IMR-90 (cell line): Measurements from ENCODE around the gene UTP18. TPM values are rescaled to one million over a fixed set of nuclear protein-coding genes. Genes with fewer than 3 reads are reported as not detected.

Experiments
- ATAC-seq: fragments of 200-7000 bp; cut with Tn5 transposase; 2 replicates; pipeline ENCODE4 v1.9.1; 2020; ENCODE audit warnings: low read depth, mild to moderate bottlenecking, moderate library complexity
- BruUV-seq: library from RNA; stranded (reverse); fragments of 400-500 nt; replicated peaks from 2 replicates; lab custom pipeline; 2021; lab: Mats Ljungman, UMichigan
- CTCF ChIA-PET: fragments of 300-600 bp; formaldehyde crosslinking; extraction: SDS; loops from one replicate; lab custom pipeline; 2021; ENCODE audit warnings: antibody characterized with exemption; lab: Yijun Ruan, JAX
- POLR2A ChIA-PET: fragments of 300-600 bp; sonication (Branson Sonifier 250); formaldehyde crosslinking; loops from one replicate; lab custom pipeline; 2022; ENCODE audit warnings: antibody characterized with exemption; ENCODE audit not compliant: unreplicated experiment; lab: Charles Lee
- DNase-seq: peaks from one replicate; pipeline ENCODE4 v3.0.0; 2013
- H2AFZ ChIP-seq: replicated peaks from 2 replicates; pipeline ENCODE3; 2013; ENCODE audit warnings: low read length, mild to moderate bottlenecking; ENCODE audit not compliant: poor library complexity
- H2AK5ac ChIP-seq: 2 replicates; pipeline ENCODE4 v1.6.1; 2013; ENCODE audit warnings: low read depth, low read length, inconsistent platforms
- H2AK9ac ChIP-seq: replicated peaks from 2 replicates; pipeline ENCODE3; 2013; ENCODE audit warnings: mild to moderate bottlenecking, low read depth, low read length, moderate library complexity; ENCODE audit not compliant: poor library complexity
- H2BK120ac ChIP-seq: 2 replicates; pipeline ENCODE4 v1.6.1; 2013; ENCODE audit warnings: low read depth, low read length, inconsistent platforms
- H2BK15ac ChIP-seq: 3 replicates; pipeline ENCODE4 v1.6.1; 2013; ENCODE audit warnings: low read depth, low read length, inconsistent platforms
- H2BK20ac ChIP-seq: 2 replicates; pipeline ENCODE4 v1.6.1; 2013; ENCODE audit warnings: low read depth, mild to moderate bottlenecking, inconsistent platforms, low read length, moderate library complexity
- H2BK5ac ChIP-seq: 2 replicates; pipeline ENCODE4 v1.6.1; 2013; ENCODE audit warnings: mild to moderate bottlenecking, low read depth, low read length, inconsistent platforms; ENCODE audit not compliant: poor library complexity, severe bottlenecking
- H3K14ac ChIP-seq: replicated peaks from 2 replicates; pipeline ENCODE4 v1.6.1; 2013; ENCODE audit warnings: low read depth, low read length, inconsistent platforms
- H3K18ac ChIP-seq: 2 replicates; pipeline ENCODE4 v1.6.1; 2013; ENCODE audit warnings: low read depth, low read length, control low read depth
- H3K23ac ChIP-seq: 2 replicates; pipeline ENCODE4 v1.6.1; 2013; ENCODE audit warnings: low read depth, low read length, inconsistent platforms
- H3K27ac ChIP-seq: 2 replicates; pipeline ENCODE4 v1.5.1; 2013; ENCODE audit warnings: mild to moderate bottlenecking, control low read depth, low read length; ENCODE audit not compliant: insufficient read depth
- H3K27me3 ChIP-seq: 2 replicates; pipeline ENCODE4 v1.6.1; 2013; ENCODE audit warnings: low read length; ENCODE audit not compliant: control insufficient read depth, insufficient read depth
- H3K36me3 ChIP-seq: 2 replicates; pipeline ENCODE4 v1.6.1; 2013; ENCODE audit warnings: low read length, mixed read lengths; ENCODE audit not compliant: control insufficient read depth, insufficient read depth
- H3K4ac ChIP-seq: 2 replicates; pipeline ENCODE4 v1.6.1; 2013; ENCODE audit warnings: low read depth, low read length, inconsistent platforms
- H3K4me1 ChIP-seq: 2 replicates; pipeline ENCODE4 v1.6.1; 2013; ENCODE audit warnings: low read length, mixed read lengths; ENCODE audit not compliant: control insufficient read depth, insufficient read depth
- H3K4me2 ChIP-seq: 2 replicates; pipeline ENCODE4 v1.6.1; 2013; ENCODE audit warnings: low read depth, mild to moderate bottlenecking, control low read depth, low read length, moderate library complexity
- H3K4me3 ChIP-seq: 2 replicates; pipeline ENCODE4 v1.5.1; 2013; ENCODE audit warnings: low read depth, mild to moderate bottlenecking, control low read depth, low read length, moderate library complexity; ENCODE audit not compliant: insufficient read depth
- H3K56ac ChIP-seq: 2 replicates; pipeline ENCODE4 v1.6.1; 2013; ENCODE audit warnings: low read length, inconsistent platforms; ENCODE audit not compliant: insufficient read depth; ENCODE audit errors: extremely low read depth
- H3K79me1 ChIP-seq, 2 experiments: 2 replicates each; pipeline ENCODE4 v1.6.1; 2013; ENCODE audit warnings: low read length in 2 of 2, inconsistent platforms in 1 of 2, low read depth in 1 of 2
- H3K9ac ChIP-seq: 2 replicates; pipeline ENCODE4 v1.6.1; 2013; ENCODE audit warnings: low read depth, low read length, control low read depth
- H3K9me1 ChIP-seq: 2 replicates; pipeline ENCODE4 v1.6.1; 2013; ENCODE audit warnings: low read length, inconsistent platforms; ENCODE audit not compliant: insufficient read depth
- H3K9me3 ChIP-seq: 2 replicates; pipeline ENCODE4 v1.6.1; 2013; ENCODE audit warnings: low read length; ENCODE audit not compliant: control insufficient read depth, insufficient read depth
- H4K20me1 ChIP-seq: 2 replicates; pipeline ENCODE4 v1.6.1; 2013; ENCODE audit warnings: low read length, inconsistent platforms; ENCODE audit not compliant: insufficient read depth
- H4K5ac ChIP-seq: 2 replicates; pipeline ENCODE4 v1.6.1; 2013; ENCODE audit warnings: mild to moderate bottlenecking, low read depth, low read length, control low read depth
- H4K8ac ChIP-seq, 2 experiments: 2 replicates each; pipeline ENCODE4 v1.6.1; 2013; ENCODE audit warnings: low read depth in 2 of 2, low read length in 2 of 2, control low read depth in 1 of 2, inconsistent platforms in 1 of 2
- H4K91ac ChIP-seq: 2 replicates; pipeline ENCODE4 v1.6.1; 2013; ENCODE audit warnings: low read depth, low read length, inconsistent platforms; ENCODE audit not compliant: insufficient read depth
- BHLHE40 ChIP-seq: fragments of 150-350 bp; IDR thresholded peaks from 2 replicates; pipeline ENCODE4 v1.6.1; 2016; ENCODE audit warnings: mild to moderate bottlenecking, low read depth, low read length
- CEBPB ChIP-seq: IDR thresholded peaks from 2 replicates; pipeline ENCODE4 v1.6.1; 2012; ENCODE audit warnings: low read depth, low read length, improper control_type of control experiment
- CHD1 ChIP-seq: IDR thresholded peaks from 2 replicates; pipeline ENCODE4 v1.6.1; 2012; ENCODE audit warnings: low read depth, low read length, improper control_type of control experiment
- CTCF ChIP-seq: conservative IDR thresholded peaks from 2 replicates; pipeline ENCODE4 v1.5.1; 2012; ENCODE audit warnings: mild to moderate bottlenecking, low read depth, low read length, improper control_type of control experiment
- FOS ChIP-seq: fragments of 150-350 bp; IDR thresholded peaks from 2 replicates; pipeline ENCODE4 v1.6.1; 2016; ENCODE audit warnings: low read depth, low read length
- MAFK ChIP-seq: IDR thresholded peaks from 2 replicates; pipeline ENCODE4 v1.6.1; 2012; ENCODE audit warnings: low read depth, low read length, improper control_type of control experiment
- MAZ ChIP-seq: IDR thresholded peaks from 2 replicates; pipeline ENCODE4 v1.6.1; 2012; ENCODE audit warnings: low read depth, mild to moderate bottlenecking, low read length, improper control_type of control experiment, moderate library complexity, borderline replicate concordance
- MXI1 ChIP-seq: IDR thresholded peaks from 2 replicates; pipeline ENCODE4 v1.6.1; 2012; ENCODE audit warnings: low read depth, mild to moderate bottlenecking, low read length, moderate library complexity, borderline replicate concordance
- NFE2L2 ChIP-seq: fragments of 150-350 bp; IDR thresholded peaks from 2 replicates; pipeline ENCODE4 v1.6.1; 2016; ENCODE audit warnings: low read depth, mild to moderate bottlenecking, low read length
- POLR2A ChIP-seq: IDR thresholded peaks from 2 replicates; pipeline ENCODE4 v1.6.1; 2012; ENCODE audit warnings: mild to moderate bottlenecking, low read depth, low read length
- RAD21 ChIP-seq: IDR thresholded peaks from 2 replicates; pipeline ENCODE4 v1.6.1; 2012; ENCODE audit warnings: low read length, improper control_type of control experiment
- RCOR1 ChIP-seq: IDR thresholded peaks from 2 replicates; pipeline ENCODE4 v1.6.1; 2012; ENCODE audit warnings: mild to moderate bottlenecking, low read length, improper control_type of control experiment; ENCODE audit not compliant: insufficient replicate concordance
- RFX5 ChIP-seq: IDR thresholded peaks from 2 replicates; pipeline ENCODE4 v1.8.0; 2012; ENCODE audit warnings: low read depth, mild to moderate bottlenecking, low read length, moderate library complexity
- SMC3 ChIP-seq: fragments of 150-350 bp; IDR thresholded peaks from 2 replicates; pipeline ENCODE4 v1.6.1; 2016; ENCODE audit warnings: low read depth, mild to moderate bottlenecking, antibody characterized with exemption, low read length, moderate library complexity
- WGBS, 2 experiments: methylation state at CpG; one replicate each; pipeline versions ENCODE4 v1.1.5 to v1.1.7; 2013; ENCODE audit warnings: missing lambda C conversion rate in 2 of 2; ENCODE audit not compliant: insufficient read length in 1 of 2; ENCODE audit errors: extremely low coverage in 2 of 2; 5-methylcytosine and 5-hydroxymethylcytosine counted together
- dilution Hi-C: fragments of 300-500 bp; cut with HindIII; formaldehyde crosslinking; loops from one replicate; pipeline ENCODE4 v1.14.3; 2018; ENCODE audit warnings: low sequenced_read_pairs; ENCODE audit not compliant: unreplicated experiment
- in situ Hi-C: fragments of 300-500 bp; cut with MboI; formaldehyde crosslinking; loops from 3 replicates; pipeline ENCODE4 v1.14.3; 2019; ENCODE audit warnings: low sequenced_read_pairs, inconsistent platforms, mixed read lengths
- intact Hi-C: fragments of 100-400 bp; cut with micrococcal nuclease; formaldehyde crosslinking; loops from 2 replicates; pipeline ENCODE4 v1.10.0; 2022
- polyA plus RNA-seq, 3 experiments: library from polyadenylated mRNA; depleted of rRNA; stranded (reverse); fragments of >200 nt; gene quantifications; 2 replicates each; pipeline ENCODE4 v1.2.3, GENCODE V29; 2012; ENCODE audit warnings: low replicate concordance in 1 of 3
- total RNA-seq: library from RNA; depleted of rRNA; stranded (reverse); fragments of >200 nt; gene quantifications from 2 replicates; pipeline ENCODE4 v1.2.3, GENCODE V29; 2012
- TF ChIP-seq, protein P1 (sequence below): fragments of 150-350 bp; IDR thresholded peaks from 2 replicates; pipeline ENCODE4 v1.6.1; 2017; ENCODE audit warnings: mild to moderate bottlenecking, antibody characterized with exemption, low read length, low read depth
- TF ChIP-seq, protein P2 (sequence below): fragments of 150-350 bp; IDR thresholded peaks from 2 replicates; pipeline ENCODE4 v1.6.1; 2016; ENCODE audit warnings: low read depth, mild to moderate bottlenecking, low read length, moderate library complexity, borderline replicate concordance

Gene UTP18
- total and polyA plus RNA-seq, 2 of the 4 experiments (the other 2 are of a cell fraction), result 17.7 to 22.4 TPM

DNA sequence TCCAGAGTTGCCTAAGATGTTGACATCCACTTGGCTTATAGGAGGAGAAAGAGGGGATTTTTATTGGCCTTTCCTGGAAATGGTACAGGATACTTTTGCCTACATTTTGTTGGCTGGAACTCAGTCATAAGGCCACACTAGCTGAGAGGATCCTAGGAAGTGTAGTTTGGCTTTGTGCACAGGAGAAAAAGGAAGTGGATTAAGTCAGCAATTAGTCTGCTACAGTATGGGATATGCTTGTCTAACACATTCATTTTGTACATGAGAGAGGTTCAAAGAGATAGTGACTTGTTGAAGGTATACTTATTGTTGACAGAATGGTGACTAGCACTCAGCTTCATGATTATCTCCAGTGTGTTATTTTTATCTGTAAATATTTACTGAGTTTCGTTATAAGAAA lies 10.3 kb downstream of the UTP18 start:
- Histone ChIP-seq H2BK5ac (no peak overlapping the region), H3K23ac (no peak overlapping the region), H3K14ac (no peak overlapping the region), H3K4me1 (peaks cover under 1% of the 10 kb centered on the region), H4K20me1 (peaks cover 9% of the 10 kb centered on the region), H3K4me2 (no peak overlapping the region), H2BK20ac (no peak overlapping the region), H3K56ac (no peak overlapping the region), H3K27me3 (no peaks in the 10 kb centered on the region), H2AK9ac (no peak overlapping the region), H4K91ac (no peak overlapping the region), H3K27ac (no peak overlapping the region), H3K9me3 (no peaks in the 10 kb centered on the region), H3K9me1 (no peaks in the 10 kb centered on the region), H2BK15ac (no peak overlapping the region), H3K18ac (no peak overlapping the region), H2AK5ac (no peak overlapping the region), H4K8ac (no peak overlapping the region), H3K79me1 (peaks cover 13 to 33% of the 10 kb centered on the region in 2 experiments), H2BK120ac (no peak overlapping the region), H4K5ac (no peak overlapping the region; the same call in 1 of the 2 replicates), H2AFZ (no peak overlapping the region), H3K36me3 (peaks cover 19% of the 10 kb centered on the region), H3K4ac (no peak overlapping the region), H3K4me3 (no peak overlapping the region), H3K9ac (no peak overlapping the region)
- no peak for TF ChIP-seq MAFK
- TF ChIP-seq RCOR1, result no peak
- no peak for TF ChIP-seq RFX5
- TF ChIP-seq NFE2L2, result no peak
- no peak for TF ChIP-seq CTCF
- no peak for TF ChIP-seq MXI1
- no peak for TF ChIP-seq CHD1
- TF ChIP-seq FOS, result no peak
- no peak for TF ChIP-seq CEBPB
- no peak for TF ChIP-seq MAZ
- TF ChIP-seq, protein P1, sequence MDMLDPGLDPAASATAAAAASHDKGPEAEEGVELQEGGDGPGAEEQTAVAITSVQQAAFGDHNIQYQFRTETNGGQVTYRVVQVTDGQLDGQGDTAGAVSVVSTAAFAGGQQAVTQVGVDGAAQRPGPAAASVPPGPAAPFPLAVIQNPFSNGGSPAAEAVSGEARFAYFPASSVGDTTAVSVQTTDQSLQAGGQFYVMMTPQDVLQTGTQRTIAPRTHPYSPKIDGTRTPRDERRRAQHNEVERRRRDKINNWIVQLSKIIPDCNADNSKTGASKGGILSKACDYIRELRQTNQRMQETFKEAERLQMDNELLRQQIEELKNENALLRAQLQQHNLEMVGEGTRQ, result no peak
- TF ChIP-seq SMC3, result no peak
- no peak for TF ChIP-seq RAD21
- TF ChIP-seq, protein P2, sequence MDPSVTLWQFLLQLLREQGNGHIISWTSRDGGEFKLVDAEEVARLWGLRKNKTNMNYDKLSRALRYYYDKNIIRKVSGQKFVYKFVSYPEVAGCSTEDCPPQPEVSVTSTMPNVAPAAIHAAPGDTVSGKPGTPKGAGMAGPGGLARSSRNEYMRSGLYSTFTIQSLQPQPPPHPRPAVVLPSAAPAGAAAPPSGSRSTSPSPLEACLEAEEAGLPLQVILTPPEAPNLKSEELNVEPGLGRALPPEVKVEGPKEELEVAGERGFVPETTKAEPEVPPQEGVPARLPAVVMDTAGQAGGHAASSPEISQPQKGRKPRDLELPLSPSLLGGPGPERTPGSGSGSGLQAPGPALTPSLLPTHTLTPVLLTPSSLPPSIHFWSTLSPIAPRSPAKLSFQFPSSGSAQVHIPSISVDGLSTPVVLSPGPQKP, result no peak
- TF ChIP-seq BHLHE40, result no peak
- TF ChIP-seq POLR2A, result no peak
- intact Hi-C loops (no loop called here), in situ Hi-C loops (no loop called here), dilution Hi-C loops (no loop called here)
- BruUV-seq, result no TSS peak
- WGBS, 2 experiments, result no CpG with 5 or more reads among the region's 1 CpG
- ChIA-PET CTCF (no interaction called here), POLR2A (no interaction called here)
- no peak for DNase-seq
- ATAC-seq, result peak; percentile 21; the same call in 1 of the 2 replicates
